Memory B cell (primary cell): ENCODE measurements around the gene PPP1R14C.

Experiments
- ATAC-seq: fragments of 150-1000 bp; cut with Tn5 transposase; 2 replicates; pipeline ENCODE4 v1.10.0; 2021; ENCODE audit warnings: low read depth, mild to moderate bottlenecking, moderate library complexity
- DNase-seq, 2 donors: peaks; one replicate each; pipeline ENCODE4 v3.0.0; 2022; ENCODE audit warnings: low spot score in 2 of 2
- H3K27ac Mint-ChIP-seq: one replicate; pipeline ENCODE4 v1.8.0; 2022; ENCODE audit warnings: mild to moderate bottlenecking, moderate library complexity, mixed read lengths
- H3K27me3 Mint-ChIP-seq: one replicate; pipeline ENCODE4 v1.8.0; 2022; ENCODE audit warnings: mixed read lengths
- H3K36me3 Mint-ChIP-seq: one replicate; pipeline ENCODE4 v1.8.0; 2022; ENCODE audit warnings: mild to moderate bottlenecking, mixed read lengths
- H3K4me1 Mint-ChIP-seq: one replicate; pipeline ENCODE4 v1.8.0; 2022; ENCODE audit warnings: mixed read lengths
- H3K4me3 Mint-ChIP-seq: one replicate; pipeline ENCODE4 v1.8.0; 2022; ENCODE audit warnings: mild to moderate bottlenecking, moderate library complexity, mixed read lengths
- H3K9me3 Mint-ChIP-seq: one replicate; pipeline ENCODE4 v1.8.0; 2022; ENCODE audit warnings: mixed read lengths

Gene PPP1R14C

GRCh38 chr6:150271172-150271500 is 128.3 kb downstream of the PPP1R14C start:
- no peak overlapping the region for H3K27ac Mint-ChIP-seq
- H3K36me3 Mint-ChIP-seq = no peaks in the 10 kb centered on the region
- H3K4me3 Mint-ChIP-seq = no peak overlapping the region
- ATAC-seq (no peak), DNase-seq (no peak)
- peaks cover 12% of the 10 kb centered on the region for H3K27me3 Mint-ChIP-seq
- peaks cover 2% of the 10 kb centered on the region for H3K9me3 Mint-ChIP-seq
- no peaks in the 10 kb centered on the region for H3K4me1 Mint-ChIP-seq

GRCh38 chr6:150271501-150272263 is 128.8 kb downstream of the PPP1R14C start:
- ATAC-seq = no peak
- H3K27me3 Mint-ChIP-seq = peaks cover 15% of the 10 kb centered on the region
- DNase-seq = no peak

GRCh38 chr6:150272264-150272975 is 129.6 kb downstream of the PPP1R14C start:
- Mint-ChIP-seq H3K36me3 (no peaks in the 10 kb centered on the region), H3K27ac (no peak overlapping the region), H3K4me1 (no peaks in the 10 kb centered on the region), H3K27me3 (peaks cover 13% of the 10 kb centered on the region), H3K4me3 (no peak overlapping the region), H3K9me3 (peaks cover 2% of the 10 kb centered on the region)
- ATAC-seq (no peak), DNase-seq (no peak)

More at GRCh38 chr6:150271501-150272263, 128.8 kb downstream of the PPP1R14C start:
- Mint-ChIP-seq H3K9me3 (peaks cover 2% of the 10 kb centered on the region), H3K27ac (no peak overlapping the region), H3K36me3 (no peaks in the 10 kb centered on the region), H3K4me3 (no peak overlapping the region), H3K4me1 (no peaks in the 10 kb centered on the region)

DNA sequence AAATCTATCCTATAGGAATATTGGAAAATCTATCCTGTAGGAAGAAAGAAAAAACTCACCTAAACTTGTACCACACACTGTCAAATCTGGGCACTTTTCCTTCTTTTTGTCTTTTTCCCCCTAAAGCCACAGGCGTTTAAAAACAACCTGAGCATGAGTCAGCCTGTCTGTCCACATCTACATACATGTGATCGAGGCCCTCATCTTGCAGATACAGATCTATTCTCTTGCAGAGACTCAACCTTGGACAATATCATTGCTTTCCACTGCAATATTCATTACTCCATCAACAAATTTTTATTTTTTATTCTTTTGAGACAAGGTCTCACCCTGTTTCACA is 130.1 kb downstream of the PPP1R14C start:
- H3K4me3 Mint-ChIP-seq = no peak overlapping the region
- H3K27ac Mint-ChIP-seq = no peak overlapping the region
- H3K9me3 Mint-ChIP-seq = peaks cover 2% of the 10 kb centered on the region
- no peaks in the 10 kb centered on the region for H3K4me1 Mint-ChIP-seq
- peaks cover 13% of the 10 kb centered on the region for H3K27me3 Mint-ChIP-seq
- no peak for DNase-seq
- H3K36me3 Mint-ChIP-seq = no peaks in the 10 kb centered on the region
- no peak for ATAC-seq

- Mint-ChIP-seq H3K36me3 (no peaks in the 10 kb centered on the region), H3K27me3 (peaks cover 14% of the 10 kb centered on the region), H3K4me3 (no peak overlapping the region), H3K27ac (no peak overlapping the region), H3K4me1 (no peaks in the 10 kb centered on the region), H3K9me3 (peaks cover 2% of the 10 kb centered on the region)
- DNase-seq (no peak), ATAC-seq (no peak)
Observed at GRCh38 chr6:150273457-150274309, 130.8 kb downstream of the PPP1R14C start.

GRCh38 chr6:150275489-150275888 is 132.6 kb downstream of the PPP1R14C start:
- DNase-seq (no peak), ATAC-seq (no peak)
- Mint-ChIP-seq H3K9me3 (no peaks in the 10 kb centered on the region), H3K36me3 (no peaks in the 10 kb centered on the region), H3K4me1 (peaks cover 3% of the 10 kb centered on the region), H3K4me3 (no peak overlapping the region), H3K27me3 (peaks cover 9% of the 10 kb centered on the region), H3K27ac (no peak overlapping the region)

- Mint-ChIP-seq H3K4me3 (no peak overlapping the region), H3K9me3 (no peaks in the 10 kb centered on the region), H3K27ac (no peak overlapping the region), H3K4me1 (peaks cover 3% of the 10 kb centered on the region), H3K36me3 (no peaks in the 10 kb centered on the region), H3K27me3 (peaks cover 12% of the 10 kb centered on the region)
- ATAC-seq (no peak), DNase-seq (no peak)
Observed at GRCh38 chr6:150276168-150276936, 133.5 kb downstream of the PPP1R14C start.

DNA sequence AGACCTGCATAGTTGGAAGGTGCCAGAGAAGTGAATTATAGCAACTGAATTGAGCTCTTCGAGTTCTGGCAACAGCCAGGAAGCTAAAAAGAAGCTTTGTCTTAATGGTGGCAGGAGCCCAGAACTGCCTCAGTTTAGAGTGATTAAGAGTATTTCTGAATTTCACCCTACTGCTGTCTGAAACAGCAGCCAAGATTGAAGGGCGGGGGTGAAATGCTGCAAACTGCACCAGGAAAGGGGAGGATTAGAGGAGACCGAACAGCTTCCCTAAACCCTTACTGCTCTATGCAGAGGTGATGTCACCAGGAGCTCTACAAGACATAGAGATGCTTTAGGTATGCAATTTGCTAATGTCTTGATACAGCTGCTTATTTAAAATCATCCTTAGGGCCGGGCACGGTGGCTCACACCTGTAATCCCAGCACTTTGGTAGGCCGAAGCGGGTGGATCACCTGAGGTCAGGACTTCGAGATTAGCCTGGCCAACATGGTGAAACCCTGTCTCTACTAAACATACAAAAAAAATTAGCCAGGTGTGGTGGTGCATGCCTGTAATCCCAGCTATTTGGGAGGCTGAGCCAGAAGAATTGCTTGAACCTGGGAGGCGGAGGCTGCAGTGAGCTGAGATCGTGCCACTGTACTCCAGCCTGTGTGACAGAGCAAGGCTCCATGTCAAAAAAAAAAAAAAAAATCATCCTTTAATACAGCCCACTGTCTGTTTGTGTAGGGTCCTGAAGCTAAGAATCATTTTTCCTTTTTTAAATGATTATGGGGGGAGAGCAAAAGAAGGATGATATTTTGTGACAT is 134.3 kb downstream of the PPP1R14C start:
- H3K27me3 Mint-ChIP-seq = peaks cover 12% of the 10 kb centered on the region
- DNase-seq = no peak
- no peaks in the 10 kb centered on the region for H3K9me3 Mint-ChIP-seq
- ATAC-seq = no peak
- no peak overlapping the region for H3K4me3 Mint-ChIP-seq
- H3K27ac Mint-ChIP-seq = no peak overlapping the region
- H3K36me3 Mint-ChIP-seq = no peaks in the 10 kb centered on the region
- H3K4me1 Mint-ChIP-seq = peaks cover 3% of the 10 kb centered on the region

DNA sequence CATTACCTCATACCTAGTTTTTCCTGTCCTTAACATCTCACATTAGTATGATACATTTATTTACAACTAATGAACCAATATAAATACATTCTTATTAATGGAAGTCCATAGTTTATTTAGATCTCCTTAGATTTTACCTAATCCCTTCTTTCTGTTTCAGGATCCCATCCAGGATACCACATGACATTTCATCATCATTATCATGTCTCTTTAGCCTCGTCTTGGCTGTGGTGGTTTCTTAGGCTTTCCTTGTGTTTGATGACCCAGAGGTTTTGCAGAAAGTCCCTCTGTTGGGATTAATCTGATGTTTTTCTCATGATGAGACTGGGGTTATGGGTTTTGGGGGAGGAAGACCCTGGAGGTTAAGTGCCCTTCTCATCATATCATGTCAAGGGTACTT is 136.7 kb downstream of the PPP1R14C start:
- ATAC-seq (no peak), DNase-seq (no peak)
- Mint-ChIP-seq H3K27ac (no peak overlapping the region), H3K27me3 (peaks cover 15% of the 10 kb centered on the region), H3K4me1 (peaks cover 3% of the 10 kb centered on the region), H3K9me3 (no peaks in the 10 kb centered on the region), H3K4me3 (no peak overlapping the region), H3K36me3 (no peaks in the 10 kb centered on the region)

DNA sequence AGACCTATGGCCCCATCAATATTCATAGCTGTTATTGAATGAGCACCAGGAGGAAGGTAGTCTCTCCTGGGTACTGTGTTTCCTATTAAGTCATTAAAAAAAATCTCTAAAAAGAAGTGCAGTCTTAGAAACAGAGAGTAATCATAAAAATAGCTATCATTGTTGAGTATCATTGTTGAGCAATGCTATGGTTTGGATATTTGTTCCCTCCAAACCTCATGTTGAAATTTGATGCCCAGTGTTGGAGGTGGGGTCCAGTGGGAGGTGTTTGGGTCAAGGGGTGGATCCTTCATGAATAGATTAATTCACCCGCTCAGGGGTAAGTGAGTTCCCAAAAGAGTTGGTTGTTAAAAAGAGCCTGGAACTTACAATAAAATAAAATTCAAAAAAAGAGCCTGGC is 137.9 kb downstream of the PPP1R14C start:
- Mint-ChIP-seq H3K4me1 (peaks cover 3% of the 10 kb centered on the region), H3K4me3 (no peak overlapping the region), H3K27me3 (peaks cover 15% of the 10 kb centered on the region), H3K9me3 (no peaks in the 10 kb centered on the region), H3K27ac (no peak overlapping the region), H3K36me3 (no peaks in the 10 kb centered on the region)
- no peak for ATAC-seq
- no peak for DNase-seq

DNA sequence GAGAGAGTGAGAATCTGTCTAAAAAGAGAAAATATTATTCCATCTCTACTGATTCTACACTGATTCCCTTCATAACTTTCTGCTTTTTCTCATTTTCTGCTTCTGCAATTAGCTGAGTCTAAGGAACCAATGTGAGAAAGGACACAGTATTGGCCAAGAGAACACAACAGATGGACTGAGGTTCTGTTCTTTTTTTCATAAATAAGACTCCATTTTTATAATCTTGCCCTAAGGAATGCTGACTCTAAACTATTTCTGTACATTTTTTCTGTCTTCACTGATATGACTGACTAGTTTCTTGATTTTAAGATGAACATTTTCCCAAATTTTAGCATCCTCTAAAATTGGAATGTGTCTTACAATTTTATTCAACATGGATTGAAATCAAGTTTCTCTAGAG is 138.9 kb downstream of the PPP1R14C start:
- peaks cover 3% of the 10 kb centered on the region for H3K4me1 Mint-ChIP-seq
- H3K36me3 Mint-ChIP-seq = no peaks in the 10 kb centered on the region
- no peak for DNase-seq
- H3K9me3 Mint-ChIP-seq = no peaks in the 10 kb centered on the region
- no peak overlapping the region for H3K27ac Mint-ChIP-seq
- H3K27me3 Mint-ChIP-seq = peaks cover 13% of the 10 kb centered on the region
- no peak overlapping the region for H3K4me3 Mint-ChIP-seq
- ATAC-seq = no peak

DNA sequence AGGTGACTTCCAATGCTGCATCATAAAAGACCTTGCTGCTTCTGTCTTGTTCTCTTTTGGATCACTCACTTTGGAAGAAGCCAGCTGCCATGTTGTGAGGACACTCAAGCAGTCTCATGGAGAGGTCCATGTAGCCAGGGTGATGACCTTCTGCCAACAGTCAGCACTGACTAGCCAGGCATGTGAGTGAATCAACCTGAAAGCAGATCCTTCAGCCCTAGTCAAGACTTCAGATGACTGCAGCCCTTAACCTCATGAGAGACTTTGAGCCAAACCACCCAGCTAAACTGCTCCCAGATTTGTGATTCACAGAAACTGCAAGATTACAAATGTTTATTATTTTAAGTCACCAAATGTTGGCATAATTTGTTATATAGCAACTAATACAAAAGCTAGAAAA is 140.0 kb downstream of the PPP1R14C start:
- Mint-ChIP-seq H3K4me1 (peaks cover 3% of the 10 kb centered on the region), H3K27ac (no peak overlapping the region), H3K9me3 (no peaks in the 10 kb centered on the region), H3K4me3 (no peak overlapping the region), H3K27me3 (peaks cover 13% of the 10 kb centered on the region), H3K36me3 (no peaks in the 10 kb centered on the region)
- ATAC-seq (no peak), DNase-seq (no peak)

- no peaks in the 10 kb centered on the region for H3K4me1 Mint-ChIP-seq
- ATAC-seq (no peak), DNase-seq (no peak)
- no peaks in the 10 kb centered on the region for H3K36me3 Mint-ChIP-seq
- no peak overlapping the region for H3K4me3 Mint-ChIP-seq
- H3K27ac Mint-ChIP-seq = no peak overlapping the region
- no peaks in the 10 kb centered on the region for H3K9me3 Mint-ChIP-seq
- H3K27me3 Mint-ChIP-seq = peaks cover 16% of the 10 kb centered on the region
Observed at GRCh38 chr6:150286460-150286859, 143.6 kb downstream of the PPP1R14C start.
